Neural progenitor cell (in vitro differentiated cells): ENCODE measurements around the gene SEPTIN12.

ENCODE experiments used
- CTCF ChIP-seq: fragments of 200-600 bp; sonication (generic); IDR thresholded peaks from 2 replicates; pipeline ENCODE4 v1.5.1; 2017; ENCODE audit warnings: antibody characterized with exemption, mild to moderate bottlenecking
- EZH2 ChIP-seq: fragments of 200-600 bp; sonication (generic); IDR thresholded peaks from 2 replicates; pipeline ENCODE4 v1.6.1; 2017; ENCODE audit warnings: antibody characterized with exemption, mild to moderate bottlenecking, moderate library complexity
- EZH2phosphoT487 ChIP-seq: fragments of 200-600 bp; sonication (generic); IDR thresholded peaks from 2 replicates; pipeline ENCODE4 v1.6.1; 2017; ENCODE audit warnings: antibody characterized with exemption

GRCh38 chr16:4783951-4784336 lies 4.2 kb downstream of the SEPTIN12 start:
- TF ChIP-seq CTCF, result no peak
- TF ChIP-seq EZH2, result no peak
- no peak for TF ChIP-seq EZH2phosphoT487
